Forelimb muscle (tissue), 1 donor: ENCODE measurements around the gene GRK4. TPM values are rescaled to one million over a fixed set of nuclear protein-coding genes. Genes with fewer than 3 reads are reported as not detected.
"Not testable (repeated sequence)": the region's sequence is repeated elsewhere in the genome, so short reads cannot be mapped to it uniquely, and the experiment has no call there.

Experiments used
- DNase-seq: peaks from one replicate; pipeline ENCODE4 v3.0.0-alpha.2; 2013; ENCODE audit warnings: low read depth
- polyA plus RNA-seq: library from polyadenylated mRNA; unstranded; fragments of 120-200 nt; gene quantifications from one replicate; pipeline ENCODE4 v1.2.1, GENCODE V29; 2013; ENCODE audit not compliant: insufficient read length

GRK4 gene
- polyA plus RNA-seq = 12.0 TPM

DNA sequence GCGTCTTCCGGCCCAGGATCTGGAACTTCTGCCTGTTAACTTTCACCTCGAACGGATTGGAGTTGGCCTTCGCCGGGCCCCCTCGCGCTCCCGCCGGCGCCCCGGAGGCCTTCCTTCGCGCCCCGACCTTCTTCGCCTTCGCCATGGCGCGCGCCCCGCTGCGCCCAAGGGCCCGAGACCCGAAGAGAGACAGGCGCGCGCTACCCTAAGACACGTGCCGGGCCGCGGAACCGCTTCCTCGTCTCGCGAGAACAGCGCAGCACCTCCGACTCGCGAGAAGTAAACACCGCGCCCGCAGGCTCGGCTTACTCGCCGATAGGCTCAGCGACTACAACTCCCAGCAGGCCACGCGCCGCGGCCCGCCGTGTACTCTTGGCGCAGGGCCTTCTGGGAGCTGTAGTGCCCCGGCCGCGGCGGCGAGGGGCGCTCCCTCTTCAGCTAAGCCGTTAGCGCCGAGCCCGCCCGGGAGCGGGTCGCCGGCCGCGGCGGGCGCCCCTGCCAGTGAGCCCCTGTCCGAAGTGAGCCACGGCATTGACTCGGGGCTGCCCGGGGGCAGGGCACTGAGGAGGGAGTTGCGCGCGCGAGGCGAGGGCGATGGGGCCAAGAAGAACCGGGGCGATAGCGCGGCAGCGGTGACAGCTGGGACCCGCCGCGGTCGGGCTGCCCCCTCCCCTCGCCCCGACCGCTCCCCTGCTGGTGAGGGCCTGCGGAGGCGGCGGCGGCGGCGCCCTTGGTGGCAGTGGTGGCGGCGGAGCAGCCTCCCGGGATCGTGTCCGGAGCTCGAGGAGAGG lies at the start of gene GRK4, which contains the start of gene NOP14:
Gene GRK4, plus strand, starts transcription at position 397 of the 791 bp plus-strand sequence. CDS start 500 bp downstream, outside the sequence.
Gene NOP14, minus strand, starts transcription at position 232 of the 791 bp plus-strand sequence. Its CDS starts 87 bp downstream, at position 145.
- DNase-seq = peak; percentile 95

DNA sequence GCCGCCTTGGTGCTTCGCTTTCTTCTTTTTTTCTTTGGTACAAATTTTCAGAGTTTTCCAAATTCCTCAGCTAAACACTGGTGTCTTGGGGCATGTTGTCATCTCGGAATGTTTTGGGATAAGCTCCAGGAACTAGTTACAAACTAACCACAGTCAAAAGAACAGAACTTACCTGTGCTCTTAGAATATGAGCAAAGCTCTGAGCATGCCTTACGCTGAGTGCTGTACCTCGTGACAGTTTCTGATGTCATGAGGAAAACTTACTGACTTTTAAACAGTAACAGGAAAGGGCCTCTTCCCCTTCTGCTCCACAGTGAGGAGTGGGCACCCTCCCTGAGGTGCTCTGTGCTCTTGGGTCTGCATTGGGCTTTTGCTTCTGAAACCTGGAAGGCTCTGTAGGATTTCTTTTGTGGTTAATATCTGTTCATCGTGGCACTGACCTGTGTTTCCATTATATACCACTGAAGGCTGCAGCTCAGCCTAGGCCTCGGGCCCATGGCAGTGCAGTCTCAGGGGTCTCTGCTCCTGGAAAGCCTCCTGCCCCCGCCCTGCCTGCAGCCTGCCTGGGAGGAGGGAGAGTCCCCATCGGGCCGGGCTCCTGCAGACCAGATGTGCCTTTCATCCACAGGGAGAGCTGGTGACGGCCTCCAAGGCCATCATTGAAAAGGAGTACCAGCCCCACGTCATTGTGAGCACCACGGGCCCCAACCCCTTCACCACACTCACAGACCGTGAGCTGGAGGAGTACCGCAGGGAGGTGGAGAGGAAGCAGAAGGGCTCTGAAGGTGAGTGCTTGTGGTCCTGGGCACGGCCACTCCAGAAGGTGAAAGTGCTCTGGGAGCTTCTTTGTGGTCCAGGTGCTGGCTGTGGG lies 48.9 kb upstream of the GRK4 start:
- no peak for DNase-seq

DNA sequence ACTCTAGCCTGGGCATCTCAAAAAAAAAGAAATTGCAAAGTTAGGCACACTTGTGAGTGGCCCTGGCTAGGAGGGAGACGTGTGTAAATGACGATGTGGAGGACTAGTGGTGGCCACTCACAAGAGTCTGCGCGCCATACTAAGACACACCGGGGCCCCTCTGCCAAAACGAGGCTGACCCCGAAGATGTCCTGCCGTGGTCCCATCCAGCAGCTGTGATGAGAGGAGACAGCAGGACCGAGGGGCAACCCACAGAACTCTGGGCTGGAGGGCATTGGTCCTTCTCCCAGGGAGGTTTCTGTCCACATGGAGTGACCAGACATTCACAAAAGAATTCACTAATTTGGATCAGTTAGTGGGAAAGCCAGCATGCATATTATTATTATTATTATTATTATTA lies 47.6 kb upstream of the GRK4 start:
- no peak for DNase-seq

DNA sequence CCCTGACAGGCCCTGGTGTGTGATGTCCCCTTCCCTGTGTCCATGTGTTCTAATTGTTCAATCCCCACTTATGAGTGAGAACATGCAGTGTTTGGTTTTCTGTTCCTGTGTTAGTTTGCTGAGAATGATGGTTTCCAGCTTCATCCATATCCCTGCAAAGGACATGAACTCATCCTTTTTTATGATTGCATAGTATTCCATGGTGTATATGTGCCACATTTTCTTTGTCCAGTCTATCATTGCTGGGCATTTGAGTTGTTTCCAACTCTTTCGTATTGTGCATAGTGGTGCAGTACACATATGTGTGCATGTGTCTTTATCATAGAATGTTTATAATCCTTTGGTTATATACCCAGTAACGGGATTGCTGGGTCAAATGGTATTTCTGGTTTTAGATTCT lies 46.7 kb upstream of the GRK4 start:
- DNase-seq = not testable (repeated sequence)

GRCh38 chr4:2918300-2918699 lies 45.1 kb upstream of the GRK4 start:
- DNase-seq = not testable (repeated sequence)

DNA sequence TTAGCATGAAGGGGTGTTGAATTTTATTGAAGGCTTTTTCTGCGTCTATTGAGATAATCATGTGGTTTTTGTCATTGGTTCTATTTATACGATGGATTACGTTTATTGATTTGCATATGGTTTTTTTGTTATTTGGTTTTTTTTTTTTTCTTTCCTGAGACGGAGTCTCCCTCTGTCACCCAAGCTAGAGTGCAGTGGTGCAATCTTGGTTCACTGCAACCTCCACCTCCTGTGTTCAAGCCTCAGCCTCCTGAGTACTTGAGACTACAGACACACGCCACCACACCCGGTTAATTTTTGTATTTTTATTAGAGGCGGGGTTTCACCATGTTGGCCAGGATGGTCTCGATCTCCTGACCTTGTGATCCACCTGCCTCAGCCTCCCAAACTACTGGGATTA lies 44.7 kb upstream of the GRK4 start:
- not testable (repeated sequence) for DNase-seq

DNA sequence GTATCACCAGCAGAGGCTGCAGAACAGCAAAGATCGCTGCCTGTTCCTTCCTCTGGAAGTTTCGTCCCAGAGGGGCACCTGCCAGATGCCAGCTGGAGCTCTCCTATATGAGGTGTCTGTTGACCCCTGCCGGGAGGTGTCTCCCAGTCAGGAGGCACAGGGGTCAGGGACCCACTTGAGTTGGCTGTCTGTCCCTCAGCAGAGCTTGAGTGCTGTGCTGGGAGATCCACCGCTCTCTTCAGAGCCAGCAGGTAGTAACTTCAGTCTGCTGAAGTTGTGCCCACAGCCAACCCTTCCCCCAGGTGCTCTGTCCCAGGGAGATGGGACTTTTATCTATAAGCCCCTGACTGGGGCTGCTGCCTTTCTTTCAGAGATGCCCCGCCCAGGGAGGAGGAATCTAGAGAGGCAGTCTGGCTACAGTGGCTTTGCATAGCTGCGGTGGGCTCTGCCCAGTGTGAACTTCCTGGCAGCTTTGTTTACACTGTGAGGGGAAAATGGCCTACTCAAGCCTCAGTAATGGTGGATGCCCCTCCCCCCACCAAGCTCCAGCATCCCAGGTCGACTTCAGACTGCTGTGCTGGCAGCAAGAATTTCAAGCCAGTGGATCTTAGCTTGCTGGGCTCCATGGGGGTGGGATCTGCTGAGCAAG lies 40.8 kb upstream of the GRK4 start:
- DNase-seq = not testable (repeated sequence)

DNA sequence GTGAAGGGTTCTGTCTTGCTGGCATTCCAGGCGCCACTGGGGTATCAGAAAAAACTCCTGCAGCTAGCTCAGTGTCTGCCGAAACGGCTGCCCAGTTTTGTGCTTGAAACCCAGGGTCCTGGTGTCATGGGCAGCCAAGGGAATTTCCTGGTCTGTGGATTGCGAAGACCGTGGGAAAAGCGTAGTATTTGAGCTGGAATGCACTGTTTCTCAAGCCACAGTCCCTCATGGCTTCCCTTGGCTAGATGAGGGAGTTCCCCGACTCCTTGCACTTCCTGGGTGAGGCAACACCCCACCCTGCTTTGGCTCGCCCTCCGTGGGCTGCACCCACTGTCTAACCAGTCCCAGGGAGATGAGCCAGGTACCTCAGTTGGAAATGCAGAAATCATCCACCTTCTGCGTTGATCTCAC lies 40.2 kb upstream of the GRK4 start:
- no peak for DNase-seq

- no peak for DNase-seq
Measured at GRCh38 chr4:2923668-2924173, 39.6 kb upstream of the GRK4 start.

DNA sequence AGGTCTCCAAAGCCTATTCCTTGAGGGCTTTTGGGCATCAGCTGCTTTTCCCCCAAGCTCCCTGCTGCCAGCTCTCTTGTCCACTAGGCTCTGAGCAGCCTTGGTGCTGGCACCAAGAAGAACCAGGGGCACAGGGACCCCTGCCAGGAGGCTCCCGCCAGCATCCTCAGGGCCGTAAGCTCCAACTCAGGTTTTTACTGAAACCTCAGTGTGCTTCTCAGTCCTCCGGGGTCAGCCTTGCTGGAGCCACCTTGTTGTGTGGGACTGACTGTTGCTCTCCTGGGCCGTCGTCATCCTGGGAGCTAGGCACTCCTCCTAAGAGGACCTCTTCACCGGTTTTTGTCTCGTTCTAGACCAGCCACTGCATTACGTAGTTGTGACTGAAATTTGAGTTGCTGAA lies 39.1 kb upstream of the GRK4 start:
- DNase-seq = no peak

- no peak for DNase-seq
Measured at GRCh38 chr4:2924765-2925301, 38.5 kb upstream of the GRK4 start.

GRCh38 chr4:2925496-2925895 lies 37.9 kb upstream of the GRK4 start:
- no peak for DNase-seq

DNA sequence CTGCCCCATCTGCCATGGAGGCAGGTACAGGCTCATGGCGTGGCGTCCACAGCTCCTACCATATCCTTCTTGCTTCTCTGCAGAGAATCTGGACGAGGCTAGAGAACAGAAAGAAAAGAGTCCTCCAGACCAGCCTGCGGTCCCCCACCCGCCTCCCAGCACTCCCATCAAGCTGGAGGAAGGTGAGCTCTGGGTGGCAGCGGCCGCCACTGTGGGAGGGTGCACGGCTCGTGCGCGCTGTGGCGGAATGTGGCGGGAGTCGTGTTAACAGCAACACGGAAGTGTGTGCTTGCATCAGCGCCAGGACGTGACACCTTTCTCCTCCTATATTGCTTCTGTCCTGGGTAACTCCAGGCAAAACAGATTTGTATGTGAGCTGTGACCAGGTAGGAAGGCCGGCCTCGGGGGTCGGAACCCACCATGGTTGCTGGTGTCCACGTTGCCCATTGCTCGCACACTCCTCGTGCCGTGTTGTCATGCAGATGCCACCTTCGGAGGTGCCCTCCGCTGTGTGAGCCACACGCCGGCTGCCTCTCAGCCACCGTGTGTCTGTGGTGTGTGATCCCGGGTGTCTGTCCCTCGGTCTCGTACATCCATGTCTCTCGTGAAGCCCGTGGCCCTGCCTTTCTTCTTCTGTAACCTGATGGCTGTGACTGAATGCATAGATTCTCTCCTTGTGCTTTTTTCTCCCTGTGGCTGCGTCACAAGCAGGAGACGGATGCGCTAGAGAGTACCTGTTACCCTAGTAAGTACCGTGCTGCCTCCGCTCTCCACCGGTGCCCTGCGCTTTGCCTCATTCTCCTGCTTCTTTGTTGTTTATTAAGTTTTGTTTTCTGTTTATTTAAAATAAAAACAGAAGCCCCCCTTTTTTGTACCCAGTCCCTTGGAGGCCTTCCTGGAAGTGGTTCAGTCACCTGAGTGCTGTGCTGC lies 37.2 kb upstream of the GRK4 start:
- DNase-seq = no peak

DNA sequence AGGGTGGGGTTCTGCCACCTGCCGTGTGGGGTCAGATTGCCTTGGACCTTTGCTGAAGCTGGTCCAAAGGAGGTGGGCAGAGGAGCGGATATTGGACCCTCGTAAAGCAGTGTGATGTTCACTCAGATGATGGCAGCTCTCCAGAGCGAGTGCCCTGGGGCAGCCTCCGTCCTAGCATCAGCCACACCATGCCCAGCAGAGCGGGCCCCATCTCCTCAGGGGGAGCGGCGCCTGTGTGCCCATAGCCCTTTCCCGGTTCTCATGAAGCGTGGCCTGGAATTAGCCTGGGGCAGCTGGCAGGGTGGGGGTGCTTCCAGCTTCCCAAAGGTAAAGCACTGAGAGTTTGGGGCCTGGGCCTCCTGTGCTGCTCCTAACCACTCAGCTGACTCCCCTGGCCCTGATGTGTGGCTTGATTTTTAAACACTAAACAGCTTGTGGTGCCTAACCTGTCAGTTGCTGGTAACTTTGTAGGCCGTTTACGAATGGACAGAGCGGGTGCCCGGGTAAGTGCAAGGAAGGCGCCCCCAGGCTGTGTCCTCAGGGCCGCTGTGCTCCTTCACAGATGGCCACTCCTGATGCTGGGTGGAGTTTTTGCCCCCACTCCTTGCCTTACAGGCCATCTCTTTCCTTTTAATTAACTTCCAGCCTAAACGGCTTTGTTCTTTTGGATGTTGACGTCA lies 36.2 kb upstream of the GRK4 start:
- no peak for DNase-seq

DNA sequence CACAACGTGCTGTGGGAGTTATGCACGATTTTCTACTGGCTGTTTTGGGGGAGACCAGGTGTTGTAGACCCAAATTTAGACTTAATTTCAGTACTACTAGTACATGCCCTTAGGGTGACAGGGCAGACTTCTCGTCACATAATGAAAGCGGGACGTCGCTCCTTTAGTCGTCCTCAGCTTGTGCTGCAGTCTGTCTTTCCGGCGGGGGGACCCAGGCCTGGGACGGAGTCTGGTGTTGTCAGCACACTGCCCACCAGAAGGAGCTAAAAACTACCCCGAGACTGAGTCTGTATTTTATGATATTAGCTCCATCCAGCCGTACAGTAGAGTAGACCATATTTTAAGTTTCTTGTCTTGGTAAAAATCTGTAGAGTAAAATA lies 35.7 kb upstream of the GRK4 start:
- no peak for DNase-seq

DNA sequence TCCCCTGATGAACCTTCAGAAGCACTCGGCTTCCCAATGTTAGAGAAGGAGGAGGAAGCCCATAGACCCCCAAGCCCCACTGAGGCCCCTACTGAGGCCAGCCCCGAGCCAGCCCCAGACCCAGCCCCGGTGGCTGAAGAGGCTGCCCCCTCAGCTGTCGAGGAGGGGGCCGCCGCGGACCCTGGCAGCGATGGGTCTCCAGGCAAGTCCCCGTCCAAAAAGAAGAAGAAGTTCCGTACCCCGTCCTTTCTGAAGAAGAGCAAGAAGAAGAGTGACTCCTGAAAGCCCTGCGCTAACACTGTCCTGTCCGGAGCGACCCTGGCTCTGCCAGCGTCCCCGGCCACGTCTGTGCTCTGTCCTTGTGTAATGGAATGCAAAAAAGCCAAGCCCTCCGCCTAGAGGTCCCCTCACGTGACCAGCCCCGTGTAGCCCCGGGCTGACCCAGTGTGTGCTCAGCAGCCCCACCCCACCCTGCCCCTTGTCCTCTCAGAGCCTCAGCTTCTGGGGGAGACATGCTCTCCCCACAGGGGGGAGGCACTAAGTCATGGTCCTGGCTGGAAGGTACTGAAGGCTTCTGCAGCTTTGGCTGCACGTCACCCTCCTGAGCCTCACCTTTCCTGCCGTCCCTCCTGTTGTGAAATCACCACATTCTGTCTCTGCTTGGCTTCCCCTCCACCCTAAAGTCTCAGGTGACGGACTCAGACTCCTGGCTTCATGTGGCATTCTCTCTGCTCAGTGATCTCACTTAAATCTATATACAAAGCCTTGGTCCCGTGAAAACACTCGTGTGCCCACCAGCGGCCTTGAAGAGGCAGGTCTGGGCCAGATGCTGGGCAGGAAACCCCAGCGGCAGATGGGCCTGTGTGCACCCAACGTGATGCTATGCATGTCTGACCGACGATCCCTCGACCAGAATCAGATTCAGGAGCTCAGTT lies 34.9 kb upstream of the GRK4 start:
- DNase-seq = no peak

DNA sequence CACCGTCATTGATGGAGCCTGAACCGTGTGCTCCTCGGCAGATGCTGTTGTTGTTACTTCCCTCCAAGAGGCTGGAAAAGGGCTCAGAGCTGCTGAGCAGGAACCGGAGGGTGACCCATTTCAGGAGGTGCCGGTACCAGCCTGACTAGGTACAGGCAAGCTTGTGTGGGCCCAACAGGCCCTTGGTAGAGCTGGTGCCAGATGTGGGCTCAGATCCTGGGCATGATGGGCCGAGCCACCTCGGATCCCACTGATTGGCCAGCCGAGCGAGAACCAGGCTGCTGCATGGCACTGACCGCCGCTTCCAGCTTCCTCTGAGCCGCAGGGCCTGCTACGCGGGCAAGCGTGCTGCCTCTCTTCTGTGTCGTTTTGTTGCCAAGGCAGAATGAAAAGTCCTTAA lies 33.9 kb upstream of the GRK4 start:
- no peak for DNase-seq

DNA sequence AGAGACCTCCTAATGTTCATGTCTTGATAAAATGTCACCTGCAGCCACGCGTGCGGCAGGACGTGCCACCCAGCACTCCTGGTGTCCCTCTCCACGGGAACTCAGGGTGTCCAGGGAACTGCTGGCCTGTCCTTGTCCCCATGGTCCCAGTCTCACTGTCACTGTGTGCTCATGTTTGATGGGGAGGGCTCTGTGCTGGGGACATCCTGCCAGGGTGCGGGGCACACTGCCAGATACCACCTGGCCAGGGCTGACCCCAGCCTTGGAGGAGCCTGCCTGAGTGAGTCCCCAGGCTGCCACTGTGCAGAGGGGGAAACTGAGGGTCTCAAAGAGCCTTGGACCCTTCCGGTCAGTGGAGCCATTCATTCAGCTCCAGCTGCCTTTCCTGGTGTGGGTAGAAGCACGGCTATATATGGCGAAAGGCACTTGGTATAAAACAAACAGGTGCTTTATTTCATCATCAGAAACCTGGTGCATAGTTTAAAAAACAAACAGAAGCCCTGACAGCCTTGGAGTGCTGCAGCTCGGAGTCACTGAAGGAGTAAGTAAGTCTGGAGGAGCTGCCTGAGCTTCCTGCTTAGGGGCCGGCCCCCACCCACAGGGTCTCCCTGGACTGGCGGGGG lies 33.1 kb upstream of the GRK4 start:
- DNase-seq = no peak
